Left ventricle myocardium superior (tissue), 1 donor: ENCODE measurements around the gene MPL. TPM values are rescaled to one million over a fixed set of nuclear protein-coding genes. Genes with fewer than 3 reads are reported as not detected.

Source experiments
- ATAC-seq: fragments of 200-7000 bp; cut with Tn5 transposase; one replicate; pipeline ENCODE4 v1.9.1; 2020; ENCODE audit warnings: mild to moderate bottlenecking, moderate library complexity
- DNase-seq: peaks from one replicate; pipeline ENCODE4 v3.0.0-alpha.2; 2020
- intact Hi-C: fragments of 100-400 bp; cut with micrococcal nuclease; formaldehyde crosslinking; loops from one replicate; pipeline ENCODE4 v1.11.0; 2022
- long read RNA-seq: library from polyadenylated mRNA; unstranded; transcript quantifications from one replicate; pipeline ENCODE4 v2.0.0, GENCODE V29; 2021
- total RNA-seq: library from RNA; stranded (reverse); fragmentation: NEBNext Ultra II Directional; extraction: Animal tissue kit (Norgen Biotek cat#: 25700); gene quantifications from one replicate; pipeline ENCODE4 v1.2.1, GENCODE V29; 2021
- donor health status: DM: no; HTN: yes; CAD: no; lungs with severe emphysema.

Gene MPL
- total RNA-seq: 0.40 TPM
- long read RNA-seq: 0 reads

- ATAC-seq (no peak), DNase-seq (no peak)
These were observed at the start of gene MPL for GRCh38 chr1:43337588-43337987. Gene MPL, plus strand, starts transcription at chr1:43337818. Its CDS starts 31 bp downstream, at chr1:43337849.

DNA sequence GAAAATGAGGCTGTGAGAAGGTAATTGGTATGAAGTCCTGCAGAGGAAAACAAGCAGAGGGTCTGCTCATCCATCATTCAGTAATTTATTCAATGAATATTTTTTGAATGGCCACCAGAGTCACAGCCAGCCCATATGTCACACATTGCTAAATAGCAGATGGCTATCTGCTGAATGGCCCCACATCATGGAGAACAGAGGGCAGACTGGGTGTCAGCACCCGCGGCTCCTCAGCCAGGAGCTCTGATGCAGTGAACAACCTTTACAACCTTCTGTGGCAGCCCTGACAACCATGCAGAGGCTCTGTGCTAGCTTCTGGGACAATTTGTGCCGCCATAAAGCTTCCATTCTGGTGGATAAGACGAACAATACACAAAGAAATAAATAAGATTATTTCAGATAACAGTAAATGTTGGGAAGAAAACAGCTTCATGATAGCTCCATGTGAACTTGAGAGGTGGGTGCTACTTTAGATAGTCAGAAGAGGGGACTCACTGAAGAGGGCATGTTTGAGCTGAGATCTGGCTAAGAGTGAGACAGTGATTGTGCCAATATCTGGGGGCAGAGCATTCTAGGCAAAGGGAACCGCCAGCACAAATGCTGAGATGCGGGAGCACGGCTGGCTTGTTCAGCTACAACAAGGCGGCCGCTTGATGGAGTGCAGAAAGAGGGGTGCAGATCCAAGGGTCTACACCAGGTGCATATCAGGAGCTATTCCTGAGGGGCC is 49.4 kb upstream of the MPL start:
- intact Hi-C loops: no loop called here
- no peak for ATAC-seq
- DNase-seq: no peak

More at GRCh38 chr1:43337588-43337987, at the start of gene MPL:
- intact Hi-C loops: no loop called here

DNA sequence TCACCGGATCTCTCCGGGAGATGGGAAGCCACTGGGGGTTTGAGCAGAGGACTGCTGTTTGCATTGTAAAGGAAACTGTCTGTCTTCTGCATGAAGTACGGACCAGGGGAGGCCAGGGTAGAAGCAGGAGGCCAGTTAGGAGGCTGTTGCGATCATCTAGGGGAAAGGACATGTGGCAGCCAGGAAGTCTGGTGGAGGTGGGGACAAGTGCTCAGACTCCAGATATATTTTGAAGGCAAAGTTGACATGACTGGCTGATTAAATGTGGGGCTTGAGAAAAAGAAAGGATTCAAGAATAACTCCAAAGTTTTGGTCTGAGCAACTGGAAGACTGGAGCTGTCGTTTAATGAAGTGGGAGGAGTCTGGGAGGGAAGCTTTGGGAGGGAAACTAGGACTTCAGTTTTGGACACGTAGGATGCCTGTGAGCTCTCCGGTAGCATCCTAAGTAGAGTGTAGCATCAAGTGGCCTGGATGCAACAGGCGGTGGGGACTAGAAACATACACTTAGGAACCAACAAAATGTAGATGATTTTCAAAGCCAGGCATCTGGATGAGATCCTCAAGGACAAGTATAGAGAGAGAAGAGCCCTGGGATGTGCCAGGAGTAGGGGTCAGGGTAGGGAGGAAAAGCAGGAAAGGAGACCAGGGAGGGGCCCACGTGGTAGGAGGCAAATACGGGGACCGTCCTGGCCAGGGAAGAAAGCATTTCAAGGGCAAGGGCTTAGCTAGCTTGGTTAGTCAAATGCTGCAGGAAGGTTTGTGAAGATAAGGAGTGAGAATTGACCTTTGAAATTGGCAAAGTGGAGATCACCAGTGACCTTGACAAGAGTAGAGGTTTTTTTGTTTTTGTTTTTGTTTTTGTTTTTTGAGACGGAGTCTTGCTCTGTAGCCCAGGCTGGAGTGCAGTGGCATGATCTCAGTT is 48.6 kb upstream of the MPL start:
- ATAC-seq: no peak
- intact Hi-C loops: no loop called here
- no peak for DNase-seq

GRCh38 chr1:43292216-43292615 is 45.4 kb upstream of the MPL start:
- no peak for DNase-seq
- intact Hi-C loops: no loop called here
- ATAC-seq: no peak

DNA sequence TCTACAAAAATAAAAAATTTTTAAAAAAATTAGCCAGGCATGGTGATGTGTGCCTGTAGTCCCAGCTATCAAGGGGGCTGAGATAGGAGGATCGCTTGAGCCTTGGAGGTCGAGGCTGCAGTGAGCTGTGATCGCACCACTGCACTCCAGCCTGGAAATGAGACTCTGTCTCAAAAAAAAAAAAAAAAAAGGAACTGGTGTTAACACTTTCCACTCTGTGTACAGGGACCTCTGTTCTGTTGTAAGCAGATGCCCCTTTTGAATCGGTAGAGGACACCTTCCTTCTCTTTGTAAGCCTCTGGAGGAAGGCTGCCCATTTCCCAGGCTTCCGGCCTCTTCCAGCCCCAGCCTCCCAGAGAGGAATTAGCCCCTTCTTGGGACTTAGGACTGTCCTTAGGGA is 44.9 kb upstream of the MPL start:
- intact Hi-C loops: no loop called here
- no peak for ATAC-seq
- no peak for DNase-seq

- no peak for ATAC-seq
- no peak for DNase-seq
- intact Hi-C loops: no loop called here
These were observed 44.4 kb upstream of the MPL start for GRCh38 chr1:43293176-43293575.

GRCh38 chr1:43293896-43294760 is 43.5 kb upstream of the MPL start:
- intact Hi-C loops: no loop called here
- ATAC-seq: peak; percentile 44
- no peak for DNase-seq

DNA sequence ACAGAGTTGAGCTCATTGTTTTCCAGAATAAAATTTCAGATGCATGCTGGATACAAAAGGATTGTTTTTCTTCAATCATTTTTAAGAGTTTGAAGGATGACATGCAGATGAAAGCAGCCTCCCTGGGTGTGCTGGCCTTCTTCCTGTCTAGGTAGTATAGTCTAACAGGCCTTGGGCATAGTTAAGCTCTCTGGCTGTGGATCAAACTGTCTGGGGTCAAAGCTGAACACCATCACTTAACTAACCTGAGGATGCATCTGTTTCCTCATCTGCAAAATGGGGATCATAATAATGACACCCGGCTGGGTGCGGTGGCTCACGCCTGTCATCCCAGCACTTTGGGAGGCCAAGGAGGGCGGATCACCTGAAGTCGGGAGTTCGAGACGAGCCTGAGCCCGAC is 42.9 kb upstream of the MPL start:
- no peak for ATAC-seq
- intact Hi-C loops: no loop called here
- DNase-seq: no peak

- no peak for ATAC-seq
- DNase-seq: no peak
- intact Hi-C loops: no loop called here
These were observed 41.4 kb upstream of the MPL start for GRCh38 chr1:43296207-43296606.

DNA sequence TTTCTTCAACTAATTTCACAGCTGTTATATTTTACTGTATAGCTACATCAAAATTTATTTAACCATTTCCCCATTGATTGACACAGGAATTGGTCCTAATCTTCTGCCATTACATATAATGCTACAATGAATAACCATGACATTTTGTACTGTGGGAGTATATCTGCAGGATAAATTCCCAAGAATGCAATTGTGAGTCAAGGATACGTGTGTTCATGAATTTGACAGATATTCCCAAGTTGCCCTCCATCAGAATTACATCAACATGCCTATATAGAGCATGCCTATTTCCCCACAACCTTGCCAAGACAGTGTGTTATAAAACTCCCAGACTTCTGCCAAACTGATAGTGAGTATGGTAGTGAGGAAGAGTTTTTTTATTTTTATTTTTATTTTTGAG is 39.6 kb upstream of the MPL start:
- no peak for ATAC-seq
- intact Hi-C loops: no loop called here
- DNase-seq: no peak

- ATAC-seq (no peak), DNase-seq (no peak)
- intact Hi-C loops: no loop called here
These were observed 38.5 kb upstream of the MPL start for GRCh38 chr1:43299101-43299500.

DNA sequence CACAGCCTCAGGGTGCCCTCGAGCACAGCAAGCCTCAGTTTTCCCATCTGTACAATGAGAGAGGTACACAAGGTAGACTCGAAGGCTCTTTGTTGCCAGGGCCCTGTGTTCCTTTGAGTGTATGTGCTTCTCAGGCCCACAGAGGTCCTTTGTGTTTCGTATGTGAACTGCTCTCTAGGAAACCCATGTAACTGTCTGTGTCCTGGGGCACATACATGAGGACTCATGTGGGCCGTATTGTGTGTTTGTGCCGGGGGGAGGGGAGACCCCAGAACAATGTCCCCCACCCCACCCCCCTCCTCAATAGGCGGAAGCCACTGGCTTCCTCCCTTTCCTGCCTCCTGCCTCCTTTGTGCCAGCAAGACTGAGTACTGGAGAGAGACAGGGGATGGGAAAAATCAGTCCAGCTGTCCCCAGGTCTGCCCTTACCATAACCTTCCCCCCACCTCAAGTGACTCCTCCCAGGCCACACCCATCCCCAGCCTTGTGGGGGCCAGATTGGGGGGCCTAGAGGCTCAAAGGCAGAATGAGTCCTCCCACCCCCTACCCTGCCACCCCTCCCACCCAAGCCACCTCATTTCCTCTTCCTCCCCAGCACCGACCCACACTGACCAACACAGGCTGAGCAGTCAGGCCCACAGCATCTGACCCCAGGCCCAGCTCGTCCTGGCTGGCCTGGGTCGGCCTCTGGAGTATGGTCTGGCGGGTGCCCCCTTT is 37.1 kb upstream of the MPL start, which contains the start of gene TIE1:
TSS of gene TIE1 (plus strand) at position 605 of the 717 bp plus-strand sequence. CDS start at position 695, 90 bp downstream.
- ATAC-seq (peak; percentile 57), DNase-seq (no peak)
- intact Hi-C loops: no loop called here

DNA sequence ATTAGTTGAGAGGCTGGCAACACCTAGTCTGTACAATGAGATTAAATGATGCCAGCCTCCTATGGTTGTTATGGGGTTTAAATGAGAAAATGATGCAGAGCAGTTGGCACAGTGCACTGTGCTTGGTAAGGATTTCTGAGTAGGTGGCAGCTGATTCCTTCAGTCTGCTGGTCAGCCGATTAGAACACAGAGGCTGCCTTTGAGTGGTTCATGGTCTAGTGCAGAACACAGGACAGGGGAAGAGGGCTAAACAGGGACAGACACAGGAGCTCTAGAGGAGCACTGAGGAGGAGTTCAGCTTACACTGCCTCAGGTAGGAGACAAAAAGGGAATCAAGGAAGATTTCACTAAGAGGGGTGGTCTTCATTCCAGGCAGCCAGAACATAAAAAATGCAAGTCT is 35.4 kb upstream of the MPL start:
- DNase-seq: no peak
- peak; percentile 57 for ATAC-seq

GRCh38 chr1:43302721-43303470 is 34.7 kb upstream of the MPL start:
- ATAC-seq: no peak
- DNase-seq: no peak
- intact Hi-C loops: no loop called here

More for the DNA sequence above, 35.4 kb upstream of the MPL start:
- intact Hi-C loops: no loop called here

- DNase-seq: no peak
- intact Hi-C loops: no loop called here
- ATAC-seq: peak; percentile 34
These were observed 33.9 kb upstream of the MPL start for GRCh38 chr1:43303471-43304313.

- DNase-seq (no peak), ATAC-seq (no peak)
- intact Hi-C loops: no loop called here
These were observed 33.3 kb upstream of the MPL start for GRCh38 chr1:43304314-43304681.

- intact Hi-C loops: no loop called here
- no peak for DNase-seq
- ATAC-seq: no peak
These were observed 32.8 kb upstream of the MPL start for GRCh38 chr1:43304771-43305300.
